LNCAP (cell line): ENCODE data around the gene SHISA9.

Source experiments
- CTCF ChIP-seq: fragments of 450-650 bp; IDR thresholded peaks from 2 replicates; pipeline ENCODE4 v1.5.1; 2017; ENCODE audit warnings: mild to moderate bottlenecking

Gene SHISA9

GRCh38 chr16:13062219-13062618 is 160.8 kb downstream of the SHISA9 start:
- TF ChIP-seq CTCF: no peak

- TF ChIP-seq CTCF: no peak
Observed at GRCh38 chr16:13063457-13063856, 162.1 kb downstream of the SHISA9 start.

GRCh38 chr16:13064821-13065220 is 163.4 kb downstream of the SHISA9 start:
- no peak for TF ChIP-seq CTCF

GRCh38 chr16:13067648-13068047 is 166.2 kb downstream of the SHISA9 start:
- no peak for TF ChIP-seq CTCF

GRCh38 chr16:13068912-13069583 is 167.7 kb downstream of the SHISA9 start:
- no peak for TF ChIP-seq CTCF

GRCh38 chr16:13070268-13070667 is 168.9 kb downstream of the SHISA9 start:
- no peak for TF ChIP-seq CTCF

GRCh38 chr16:13076878-13077277 is 175.5 kb downstream of the SHISA9 start:
- TF ChIP-seq CTCF: no peak

GRCh38 chr16:13077816-13078215 is 176.4 kb downstream of the SHISA9 start:
- no peak for TF ChIP-seq CTCF
